K562 (cell line): ENCODE measurements around the gene HIVEP3. TPM values are rescaled to one million over a fixed set of nuclear protein-coding genes. Genes with fewer than 3 reads are reported as not detected.

Experiments
- ATAC-seq: fragments of 200-7000 bp; cut with Tn5 transposase; 3 replicates; pipeline ENCODE4 v1.9.1; 2020; ENCODE audit warnings: moderate library complexity
- BruUV-seq: library from RNA; stranded (reverse); fragments of 400-500 nt; replicated peaks from 2 replicates; lab custom pipeline; 2021; lab: Mats Ljungman, UMichigan
- CTCF ChIA-PET: fragments of 300-600 bp; formaldehyde crosslinking; extraction: SDS; loops from one replicate; lab custom pipeline; 2021; ENCODE audit warnings: low intra/inter-chr PET ratio; lab: Yijun Ruan, JAX
- POLR2A ChIA-PET: fragments of 300-600, 350-650 bp; sonication (Branson Sonifier 250); formaldehyde crosslinking; extraction: SDS; loops from one replicate; lab custom pipeline; 2021; ENCODE audit warnings: antibody characterized with exemption, inconsistent platforms; lab: Yijun Ruan, JAX
- DNase-seq, 4 experiments: peaks; one replicate each; pipeline versions ENCODE4 v3.0.0 to v3.0.0-alpha.2; 2011 to 2018; ENCODE audit warnings: low spot score in 3 of 4, mixed read lengths in 3 of 4; ENCODE audit errors: extremely low read depth in 1 of 4
- FAIRE-seq: peaks from 2 replicates; lab custom pipeline; 2011; peaks lifted over from hg19 to GRCh38; lab: Jason Lieb, UNC
- H2AFZ ChIP-seq: 2 replicates; pipeline ENCODE4 v1.6.0; 2011; ENCODE audit warnings: low read depth, low read length, control low read depth, inconsistent platforms
- H3K27ac ChIP-seq: fragments of 200-600 bp; 3 replicates; pipeline ENCODE4 v1.8.0; 2011; ENCODE audit warnings: low read depth, mild to moderate bottlenecking, control low read depth, inconsistent platforms, low read length, moderate library complexity, mixed read lengths; ENCODE audit errors: extremely low read depth
- H3K27me3 ChIP-seq, 2 experiments: fragments of 300-600 bp in 1 of 2; 2 replicates in 1 of 2; 3 replicates in 1 of 2; pipeline versions ENCODE4 v1.6.0 to v1.8.0; 2011; ENCODE audit warnings: inconsistent platforms in 2 of 2, low read length in 2 of 2, mild to moderate bottlenecking in 1 of 2, mixed read lengths in 1 of 2, moderate library complexity in 1 of 2; ENCODE audit not compliant: control insufficient read depth in 2 of 2, insufficient read depth in 2 of 2
- H3K36me3 ChIP-seq: fragments of 300-600 bp; 3 replicates; pipeline ENCODE4 v1.8.0; 2011; ENCODE audit warnings: mild to moderate bottlenecking, low read length, inconsistent platforms; ENCODE audit not compliant: control insufficient read depth, insufficient read depth
- H3K4me1 ChIP-seq, 2 experiments: fragments of 200-600 bp in 1 of 2; replicated peaks in 1 of 2; 2 replicates in 1 of 2; 3 replicates in 1 of 2; pipeline versions ENCODE4 v1.5.1 to v1.8.0; 2011; ENCODE audit warnings: inconsistent platforms in 2 of 2, low read length in 2 of 2, mild to moderate bottlenecking in 1 of 2, mixed read lengths in 1 of 2, moderate library complexity in 1 of 2; ENCODE audit not compliant: control insufficient read depth in 2 of 2, insufficient read depth in 2 of 2
- H3K4me2 ChIP-seq: 2 replicates; pipeline ENCODE4 v1.6.1; 2011; ENCODE audit warnings: low read length, control low read depth, inconsistent platforms, mixed read lengths; ENCODE audit not compliant: insufficient read depth
- H3K4me3 ChIP-seq: fragments of 200-600 bp; sonication (generic), shearing (Covaris generic); 2 replicates; pipeline ENCODE4 v1.5.1; 2016; ENCODE audit warnings: control low read depth, inconsistent platforms
- H3K79me2 ChIP-seq: fragments of 200-600 bp; 3 replicates; pipeline ENCODE4 v1.8.0; 2011; ENCODE audit warnings: low read length, inconsistent platforms; ENCODE audit not compliant: control insufficient read depth, insufficient read depth
- H3K9ac ChIP-seq, 2 experiments: 2 replicates each; pipeline versions ENCODE4 v1.6.0 to v1.6.1; 2011; ENCODE audit warnings: low read depth in 2 of 2, low read length in 2 of 2, control low read depth in 1 of 2, inconsistent platforms in 1 of 2, mild to moderate bottlenecking in 1 of 2, mixed read lengths in 1 of 2; ENCODE audit not compliant: insufficient read depth in 1 of 2
- H3K9me1 ChIP-seq: one replicate; pipeline ENCODE4 v1.6.0; 2011; ENCODE audit warnings: inconsistent platforms, mild to moderate bottlenecking, low read length, moderate library complexity; ENCODE audit not compliant: control insufficient read depth, insufficient read depth
- H3K9me3 ChIP-seq: replicated peaks from 2 replicates; pipeline ENCODE4 v1.5.1; 2011; ENCODE audit warnings: low read depth, low read length, inconsistent platforms; ENCODE audit not compliant: control insufficient read depth, insufficient read depth
- H4K20me1 ChIP-seq: replicated peaks from 2 replicates; pipeline ENCODE4 v1.6.1; 2011; ENCODE audit warnings: low read length, inconsistent platforms, mixed read lengths; ENCODE audit not compliant: control insufficient read depth, insufficient read depth
- DDX20 ChIP-seq: fragments of 450-650 bp; IDR thresholded peaks from 2 replicates; pipeline ENCODE4 v1.6.1; 2016; ENCODE audit warnings: missing genetic modification characterization, low read depth, mild to moderate bottlenecking, missing compliant biosample characterization, moderate library complexity
- ETV5 ChIP-seq: sonication (generic); formaldehyde crosslinking; IDR thresholded peaks from 2 replicates; pipeline ENCODE4 v1.4.0; 2020; ENCODE audit warnings: low read depth, mild to moderate bottlenecking, missing genetic modification reagents
- KHSRP ChIP-seq: fragments of 450-650 bp; IDR thresholded peaks from 2 replicates; pipeline ENCODE4 v1.6.1; 2017
- KLF13 ChIP-seq: fragments of 450-650 bp; IDR thresholded peaks from 2 replicates; pipeline ENCODE4 v1.6.1; 2016; ENCODE audit warnings: missing genetic modification characterization, low read depth, mild to moderate bottlenecking, missing compliant biosample characterization, moderate library complexity, borderline replicate concordance
- SNAPC5 ChIP-seq: fragments of 250-450 bp; sonication (Bioruptor Pico); IDR thresholded peaks from 2 replicates; pipeline ENCODE4 v1.8.0; 2021; ENCODE audit warnings: moderate library complexity, mild to moderate bottlenecking, inconsistent platforms
- ZNF217 ChIP-seq: sonication (generic); formaldehyde crosslinking; IDR thresholded peaks from 2 replicates; pipeline ENCODE4 v1.8.0; 2022; ENCODE audit warnings: mild to moderate bottlenecking, missing genetic modification reagents
- ZNF253 ChIP-seq: fragments of 250-450 bp; sonication (Bioruptor Pico); conservative IDR thresholded peaks from 2 replicates; pipeline ENCODE4 v1.6.1; 2021; ENCODE audit warnings: mild to moderate bottlenecking
- WGBS: fragments of 100-300 bp; shearing (Covaris generic); methylation state at CpG from one replicate; pipeline ENCODE4 v1.1.6; 2016; ENCODE audit warnings: low coverage, mixed read lengths; ENCODE audit not compliant: insufficient coverage; ENCODE audit errors: missing lambda C conversion rate; 5-methylcytosine and 5-hydroxymethylcytosine counted together
- in situ Hi-C: fragments of 300-500 bp; cut with MboI; formaldehyde crosslinking; loops from 4 replicates; pipeline ENCODE4 v1.15.0; 2018; ENCODE audit warnings: inconsistent platforms, mixed read lengths
- intact Hi-C: fragments of 100-400 bp; cut with micrococcal nuclease; formaldehyde crosslinking; loops from 2 replicates; pipeline ENCODE4 v1.14.2; 2022
- polyA plus RNA-seq, 8 experiments: library from polyadenylated mRNA; depleted of rRNA in 4 of 8; stranded (reverse) in 5 of 8; unstranded in 3 of 8; fragments of >200 nt; fragmentation: Nextera tagmentation in 2 of 8; fragmentation: Illumina TruSeq in 1 of 8; extraction: Ambion mirVana in 2 of 8; extraction: Trizol in 1 of 8; gene quantifications; 2 replicates each; pipeline versions ENCODE4 v1.2.1 to v1.2.3, GENCODE V29; 2011 to 2014; ENCODE audit warnings: inconsistent platforms in 1 of 8, missing spikeins in 1 of 8
- total RNA-seq, 7 experiments: library from RNA; depleted of rRNA in 6 of 7; stranded (reverse); fragments of >200 nt in 6 of 7; fragmentation: Illumina TruSeq in 2 of 7; extraction: Trizol in 2 of 7; gene quantifications; 2 replicates each; pipeline versions ENCODE4 v1.2.1 to v1.2.3, GENCODE V29; 2011 to 2021; ENCODE audit warnings: low replicate concordance in 1 of 7
- TF ChIP-seq, protein P1 (sequence below): fragments of 450-650 bp; IDR thresholded peaks from 2 replicates; pipeline ENCODE4 v1.7.0; 2016; ENCODE audit warnings: borderline replicate concordance
- TF ChIP-seq, protein P2 (sequence below), 2 experiments: fragments of 450-650 bp in 1 of 2; IDR thresholded peaks; 2 replicates each; pipeline ENCODE4 v1.6.1; 2011 to 2017; ENCODE audit warnings: low read depth in 2 of 2, antibody characterized with exemption in 1 of 2, borderline replicate concordance in 1 of 2, low read length in 1 of 2, mild to moderate bottlenecking in 1 of 2, mixed read lengths in 1 of 2; ENCODE audit not compliant: control insufficient read depth in 1 of 2
- TF ChIP-seq, protein P3 (sequence below): fragments of 450-650 bp; formaldehyde crosslinking; IDR thresholded peaks from 2 replicates; pipeline ENCODE4 v1.4.0; 2020; ENCODE audit warnings: mild to moderate bottlenecking, moderate library complexity

Gene HIVEP3
- total and polyA plus RNA-seq, 9 of the 15 experiments (the other 6 are each of a cell fraction or from before 2014, with no cell fraction given): 0.09 to 0.58 (median 0.34) TPM; not detected in 1

GRCh38 chr1:41673806-41674205, 244.9 kb downstream of the HIVEP3 start:
- H3K36me3 ChIP-seq: no peaks in the 10 kb centered on the region
- no peak overlapping the region for H2AFZ ChIP-seq
- POLR2A ChIA-PET: interaction anchor here (1.1 to 1.2 kb wide), 3 partner anchors 10 to 15 kb away, joined by 4 to 6 read pairs (median 4); no protein-coding TSS in a partner anchor
- no peak for DNase-seq
- no peak for ATAC-seq
- FAIRE-seq: no peak
- H3K4me1 ChIP-seq: no peaks in the 10 kb centered on the region; a peak in 1 of 5 replicates
- no peak overlapping the region for H3K9ac ChIP-seq
- TF ChIP-seq KLF13 (tag) (no peak), KHSRP (no peak), ETV5 (CRISPR knock-in tag) (no peak), SNAPC5 (no peak), ZNF217 (CRISPR knock-in tag) (no peak), ZNF253 (CRISPR knock-in tag) (no peak), DDX20 (tag) (no peak)
- TF ChIP-seq, protein P1, sequence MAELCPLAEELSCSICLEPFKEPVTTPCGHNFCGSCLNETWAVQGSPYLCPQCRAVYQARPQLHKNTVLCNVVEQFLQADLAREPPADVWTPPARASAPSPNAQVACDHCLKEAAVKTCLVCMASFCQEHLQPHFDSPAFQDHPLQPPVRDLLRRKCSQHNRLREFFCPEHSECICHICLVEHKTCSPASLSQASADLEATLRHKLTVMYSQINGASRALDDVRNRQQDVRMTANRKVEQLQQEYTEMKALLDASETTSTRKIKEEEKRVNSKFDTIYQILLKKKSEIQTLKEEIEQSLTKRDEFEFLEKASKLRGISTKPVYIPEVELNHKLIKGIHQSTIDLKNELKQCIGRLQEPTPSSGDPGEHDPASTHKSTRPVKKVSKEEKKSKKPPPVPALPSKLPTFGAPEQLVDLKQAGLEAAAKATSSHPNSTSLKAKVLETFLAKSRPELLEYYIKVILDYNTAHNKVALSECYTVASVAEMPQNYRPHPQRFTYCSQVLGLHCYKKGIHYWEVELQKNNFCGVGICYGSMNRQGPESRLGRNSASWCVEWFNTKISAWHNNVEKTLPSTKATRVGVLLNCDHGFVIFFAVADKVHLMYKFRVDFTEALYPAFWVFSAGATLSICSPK: no peak
- TF ChIP-seq, protein P2, sequence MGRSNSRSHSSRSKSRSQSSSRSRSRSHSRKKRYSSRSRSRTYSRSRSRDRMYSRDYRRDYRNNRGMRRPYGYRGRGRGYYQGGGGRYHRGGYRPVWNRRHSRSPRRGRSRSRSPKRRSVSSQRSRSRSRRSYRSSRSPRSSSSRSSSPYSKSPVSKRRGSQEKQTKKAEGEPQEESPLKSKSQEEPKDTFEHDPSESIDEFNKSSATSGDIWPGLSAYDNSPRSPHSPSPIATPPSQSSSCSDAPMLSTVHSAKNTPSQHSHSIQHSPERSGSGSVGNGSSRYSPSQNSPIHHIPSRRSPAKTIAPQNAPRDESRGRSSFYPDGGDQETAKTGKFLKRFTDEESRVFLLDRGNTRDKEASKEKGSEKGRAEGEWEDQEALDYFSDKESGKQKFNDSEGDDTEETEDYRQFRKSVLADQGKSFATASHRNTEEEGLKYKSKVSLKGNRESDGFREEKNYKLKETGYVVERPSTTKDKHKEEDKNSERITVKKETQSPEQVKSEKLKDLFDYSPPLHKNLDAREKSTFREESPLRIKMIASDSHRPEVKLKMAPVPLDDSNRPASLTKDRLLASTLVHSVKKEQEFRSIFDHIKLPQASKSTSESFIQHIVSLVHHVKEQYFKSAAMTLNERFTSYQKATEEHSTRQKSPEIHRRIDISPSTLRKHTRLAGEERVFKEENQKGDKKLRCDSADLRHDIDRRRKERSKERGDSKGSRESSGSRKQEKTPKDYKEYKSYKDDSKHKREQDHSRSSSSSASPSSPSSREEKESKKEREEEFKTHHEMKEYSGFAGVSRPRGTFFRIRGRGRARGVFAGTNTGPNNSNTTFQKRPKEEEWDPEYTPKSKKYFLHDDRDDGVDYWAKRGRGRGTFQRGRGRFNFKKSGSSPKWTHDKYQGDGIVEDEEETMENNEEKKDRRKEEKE (IDR thresholded peaks at IDR 0.05; ENCODE audit: borderline replicate concordance in 1 of 2, control insufficient read depth in 1 of 2, low read depth in 2 of 2, low read length in 1 of 2): no peak
- TF ChIP-seq, protein P3, sequence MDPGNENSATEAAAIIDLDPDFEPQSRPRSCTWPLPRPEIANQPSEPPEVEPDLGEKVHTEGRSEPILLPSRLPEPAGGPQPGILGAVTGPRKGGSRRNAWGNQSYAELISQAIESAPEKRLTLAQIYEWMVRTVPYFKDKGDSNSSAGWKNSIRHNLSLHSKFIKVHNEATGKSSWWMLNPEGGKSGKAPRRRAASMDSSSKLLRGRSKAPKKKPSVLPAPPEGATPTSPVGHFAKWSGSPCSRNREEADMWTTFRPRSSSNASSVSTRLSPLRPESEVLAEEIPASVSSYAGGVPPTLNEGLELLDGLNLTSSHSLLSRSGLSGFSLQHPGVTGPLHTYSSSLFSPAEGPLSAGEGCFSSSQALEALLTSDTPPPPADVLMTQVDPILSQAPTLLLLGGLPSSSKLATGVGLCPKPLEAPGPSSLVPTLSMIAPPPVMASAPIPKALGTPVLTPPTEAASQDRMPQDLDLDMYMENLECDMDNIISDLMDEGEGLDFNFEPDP (CRISPR knock-in tag): no peak
- in situ Hi-C loops: no loop called here
- intact Hi-C loops: no loop called here
- H3K4me2 ChIP-seq: no peak overlapping the region
- H3K4me3 ChIP-seq: no peak overlapping the region
- CTCF ChIA-PET: no interaction called here
- H3K79me2 ChIP-seq: no peaks in the 10 kb centered on the region
- no peaks in the 10 kb centered on the region for H3K9me1 ChIP-seq
- H3K9me3 ChIP-seq: no peaks in the 10 kb centered on the region
- peaks cover 10 to 71% of the 10 kb centered on the region in 2 experiments for H3K27me3 ChIP-seq
- H4K20me1 ChIP-seq: no peaks in the 10 kb centered on the region
- BruUV-seq: no TSS peak
- H3K27ac ChIP-seq: no peak overlapping the region
- WGBS: 1% methylated on average over 9 of the region's 9 CpGs
